Loucy (cell line): ENCODE data around the gene SP2.

ENCODE experiments used
- EZH2phosphoT487 ChIP-seq: fragments of 200-600 bp; IDR thresholded peaks from 2 replicates; pipeline ENCODE4 v1.6.1; 2018; ENCODE audit warnings: antibody characterized with exemption, mild to moderate bottlenecking, moderate library complexity, borderline replicate concordance
- TF ChIP-seq, protein P1 (sequence below): fragments of 200-600 bp; sonication (generic); conservative IDR thresholded peaks from 2 replicates; pipeline ENCODE4 v1.5.1; 2014; ENCODE audit warnings: mild to moderate bottlenecking, antibody characterized with exemption, low read length

DNA sequence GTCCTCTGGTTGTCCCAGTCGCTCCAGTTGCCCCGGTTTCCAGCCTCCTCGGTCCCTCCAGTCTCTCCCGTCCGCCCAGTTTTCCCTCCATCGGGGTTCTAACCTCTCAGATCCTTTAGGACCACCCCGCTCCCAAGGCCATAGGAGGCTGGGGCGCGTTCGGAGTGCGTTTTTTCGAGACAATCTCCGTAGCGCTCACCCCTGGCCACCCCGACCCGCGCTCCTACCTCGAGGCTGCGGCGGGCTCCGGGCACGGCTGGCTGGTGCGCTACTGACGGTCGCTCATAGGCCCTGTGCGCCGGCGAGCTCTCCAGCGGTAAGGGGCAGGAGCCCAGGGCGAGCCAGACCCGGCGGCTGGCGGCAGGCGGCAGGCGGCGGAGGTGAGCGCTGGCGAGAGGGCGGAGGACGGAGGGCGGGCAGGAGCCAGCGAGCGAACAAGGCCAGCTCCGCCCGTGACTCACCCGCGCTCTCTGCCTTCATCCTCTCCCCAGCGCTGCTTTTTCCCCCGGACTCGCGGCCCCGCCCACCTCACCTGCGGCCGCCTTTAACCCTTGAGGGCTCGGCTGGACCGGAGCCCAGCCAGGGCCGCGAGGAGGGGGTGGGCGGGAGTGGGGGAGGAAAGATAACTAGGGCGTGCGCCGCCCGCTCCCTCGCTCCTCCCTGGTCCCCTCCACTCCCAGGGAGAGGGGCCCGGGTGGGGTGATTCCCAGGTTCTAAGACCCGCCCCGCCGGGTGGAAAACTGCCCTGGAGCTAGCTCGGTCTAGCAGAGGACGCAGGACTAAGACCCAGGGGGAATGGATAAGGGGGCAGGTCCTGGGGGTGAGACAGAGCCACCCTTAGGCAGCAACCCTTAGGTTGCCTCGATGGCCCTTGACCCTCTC is 45.1 kb upstream of the SP2 start, which contains the start of gene SP6:
- TF ChIP-seq, protein P1, sequence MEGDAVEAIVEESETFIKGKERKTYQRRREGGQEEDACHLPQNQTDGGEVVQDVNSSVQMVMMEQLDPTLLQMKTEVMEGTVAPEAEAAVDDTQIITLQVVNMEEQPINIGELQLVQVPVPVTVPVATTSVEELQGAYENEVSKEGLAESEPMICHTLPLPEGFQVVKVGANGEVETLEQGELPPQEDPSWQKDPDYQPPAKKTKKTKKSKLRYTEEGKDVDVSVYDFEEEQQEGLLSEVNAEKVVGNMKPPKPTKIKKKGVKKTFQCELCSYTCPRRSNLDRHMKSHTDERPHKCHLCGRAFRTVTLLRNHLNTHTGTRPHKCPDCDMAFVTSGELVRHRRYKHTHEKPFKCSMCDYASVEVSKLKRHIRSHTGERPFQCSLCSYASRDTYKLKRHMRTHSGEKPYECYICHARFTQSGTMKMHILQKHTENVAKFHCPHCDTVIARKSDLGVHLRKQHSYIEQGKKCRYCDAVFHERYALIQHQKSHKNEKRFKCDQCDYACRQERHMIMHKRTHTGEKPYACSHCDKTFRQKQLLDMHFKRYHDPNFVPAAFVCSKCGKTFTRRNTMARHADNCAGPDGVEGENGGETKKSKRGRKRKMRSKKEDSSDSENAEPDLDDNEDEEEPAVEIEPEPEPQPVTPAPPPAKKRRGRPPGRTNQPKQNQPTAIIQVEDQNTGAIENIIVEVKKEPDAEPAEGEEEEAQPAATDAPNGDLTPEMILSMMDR = no peak
- no peak for TF ChIP-seq EZH2phosphoT487
